Measurements from ENCODE around the gene SH3BP5L. TPM values are rescaled to one million over a fixed set of nuclear protein-coding genes. Genes with fewer than 3 reads are reported as not detected.

Gene SH3BP5L
- total and polyA plus RNA-seq, 2 of the 13 experiments (the other 11 are each of a cell fraction or from before 2014, with no cell fraction given), result 10.3 to 14.9 TPM

DNA sequence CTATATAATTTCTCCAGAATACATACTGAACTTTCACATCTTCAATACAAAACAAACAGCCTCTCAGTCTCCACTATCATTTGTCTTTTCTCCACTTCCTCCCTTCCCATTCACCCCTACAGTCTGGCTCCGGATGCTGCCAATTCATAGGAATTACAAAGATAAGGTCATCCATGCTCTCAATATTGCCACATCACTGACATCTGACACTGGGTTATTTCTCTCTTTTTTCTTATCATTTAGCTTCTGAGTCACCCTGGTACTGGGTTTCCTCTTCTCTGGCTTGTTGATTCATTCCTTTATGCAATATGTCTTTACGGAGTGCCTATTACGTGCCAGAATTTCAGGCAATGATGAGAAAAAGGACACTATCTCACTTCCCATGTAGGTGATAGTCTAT, 3.1 kb upstream of the SH3BP5L start:
- peak; percentile 10 for ATAC-seq
- CTCF ChIA-PET (ENCODE audit: low intra/inter-chr PET ratio, low total read pairs), result no interaction called here
- intact Hi-C loops (cut with micrococcal nuclease; ENCODE audit: unreplicated experiment), result loop anchor here (1.0 kb wide), 1 partner anchor 9 kb away; the partner anchor contains the start of gene ZNF672
- H3K4me1 ChIP-seq (ENCODE audit: insufficient read depth, low read length), result peaks cover 42% of the 10 kb centered on the region
- WGBS (ENCODE audit: low lambda C conversion rate), result 4% methylated on average over 3 of the region's 3 CpGs
- POLR2A ChIA-PET, result interaction anchor here (1.2 to 5.6 kb wide), 3 partner anchors 10 to 77 kb away, joined by 4 to 108 read pairs (median 43); partner anchors contain the start of genes PGBD2, ZNF672 and ZNF692
- no peaks in the 10 kb centered on the region; a peak in 1 of 5 replicates for H3K27me3 ChIP-seq (ENCODE audit: control insufficient read depth in 1 of 2, insufficient read depth in 2 of 2, low read length in 2 of 2)
- H3K9ac ChIP-seq (ENCODE audit: insufficient read depth, low read depth, low read length), result peak overlapping the region; percentile 37; the same call in 1 of the 2 replicates
- peaks cover 0 to 6% of the 10 kb centered on the region in 2 experiments; a peak in 2 of 5 replicates for H3K36me3 ChIP-seq (replicated peaks in 1 of 2; ENCODE audit: control insufficient read depth in 1 of 2, insufficient read depth in 2 of 2, low read length in 2 of 2)
- peak; percentile 95 for DNase-seq (ENCODE audit: low spot score)
- H3K4me2 ChIP-seq (ENCODE audit: low read depth, low read length), result peak overlapping the region; percentile 36
- H3K79me2 ChIP-seq (ENCODE audit: insufficient read depth, low read length), result peaks cover 18% of the 10 kb centered on the region
- in situ Hi-C loops (cut with HindIII; ENCODE audit: extremely low pct_ligation_motif_present, low pct_unique_long_range_greater_than_20kb), result no loop called here
- no peak overlapping the region for H2AFZ ChIP-seq (ENCODE audit: low read length)
- FAIRE-seq, result no peak
- H3K27ac ChIP-seq (ENCODE audit: extremely low read length, insufficient read depth, low read length), result peak overlapping the region; percentile 22
- peak overlapping the region in 1 of 3 experiments; percentile 3; a peak in 1 of 6 replicates for H3K4me3 ChIP-seq (replicated peaks in 1 of 3; ENCODE audit: insufficient read depth in 1 of 3, low read depth in 2 of 3, low read length in 3 of 3)
- no peaks in the 10 kb centered on the region for H4K20me1 ChIP-seq (ENCODE audit: insufficient read depth, low read length)
- no peaks in the 10 kb centered on the region for H3K9me3 ChIP-seq (ENCODE audit: low read length)
- BruUV-seq (replicated peaks), result no TSS peak
- TF ChIP-seq RAD51 (IDR thresholded peaks at IDR 0.05; ENCODE audit: borderline replicate concordance) (no peak), ISL2 (CRISPR knock-in tag; IDR thresholded peaks at IDR 0.05) (0 out of 2 replicates have a peak, but pooled peaks have one; percentile 25), ARHGAP35 (CRISPR knock-in tag; IDR thresholded peaks at IDR 0.05; ENCODE audit: borderline replicate concordance) (no peak), MED1 (CRISPR knock-in tag; IDR thresholded peaks at IDR 0.05) (peak; percentile 65; the same call in 1 of the 2 replicates), PPARG (CRISPR knock-in tag; conservative IDR thresholded peaks at IDR 0.05) (peak; percentile 88), BCL6 (CRISPR knock-in tag; IDR thresholded peaks at IDR 0.05) (0 out of 2 replicates have a peak, but pooled peaks have one; percentile 23), ZNF672 (CRISPR knock-in tag; IDR thresholded peaks at IDR 0.05) (no peak), SOX13 (IDR thresholded peaks at IDR 0.05) (0 out of 2 replicates have a peak, but pooled peaks have one; percentile 35), SOX13 (CRISPR knock-in tag; conservative IDR thresholded peaks at IDR 0.05 in 1 of 2, IDR thresholded peaks at IDR 0.05 in 1 of 2) (peak in 1 of 2 experiments; percentile 72; a peak in 2 of 4 replicates), CREB1 (IDR thresholded peaks at IDR 0.05) (peak; percentile 43; the same call in 1 of the 2 replicates), CREB1 (CRISPR knock-in tag; IDR thresholded peaks at IDR 0.05) (peak; percentile 66), SP2 (CRISPR knock-in tag; IDR thresholded peaks at IDR 0.05) (no peak), MXI1 (IDR thresholded peaks at IDR 0.05; ENCODE audit: borderline replicate concordance, low read depth, low read length) (no peak), HCFC1 (IDR thresholded peaks at IDR 0.05; ENCODE audit: low read depth, low read length) (no peak), ZNF274 (CRISPR knock-in tag; IDR thresholded peaks at IDR 0.05) (no peak), ZBTB1 (CRISPR knock-in tag; IDR thresholded peaks at IDR 0.05; ENCODE audit: borderline replicate concordance) (no peak), ZNF746 (CRISPR knock-in tag; IDR thresholded peaks at IDR 0.05) (no peak)
- TF ChIP-seq, protein P1, sequence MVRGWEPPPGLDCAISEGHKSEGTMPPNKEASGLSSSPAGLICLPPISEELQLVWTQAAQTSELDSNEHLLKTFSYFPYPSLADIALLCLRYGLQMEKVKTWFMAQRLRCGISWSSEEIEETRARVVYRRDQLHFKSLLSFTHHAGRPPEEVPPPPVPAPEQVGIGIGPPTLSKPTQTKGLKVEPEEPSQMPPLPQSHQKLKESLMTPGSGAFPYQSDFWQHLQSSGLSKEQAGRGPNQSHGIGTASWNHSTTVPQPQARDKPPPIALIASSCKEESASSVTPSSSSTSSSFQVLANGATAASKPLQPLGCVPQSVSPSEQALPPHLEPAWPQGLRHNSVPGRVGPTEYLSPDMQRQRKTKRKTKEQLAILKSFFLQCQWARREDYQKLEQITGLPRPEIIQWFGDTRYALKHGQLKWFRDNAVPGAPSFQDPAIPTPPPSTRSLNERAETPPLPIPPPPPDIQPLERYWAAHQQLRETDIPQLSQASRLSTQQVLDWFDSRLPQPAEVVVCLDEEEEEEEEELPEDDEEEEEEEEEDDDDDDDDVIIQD (CRISPR knock-in tag; IDR thresholded peaks at IDR 0.05; ENCODE audit: low read depth), result peak; percentile 53; the same call in 1 of the 2 replicates
- TF ChIP-seq, protein P2, sequence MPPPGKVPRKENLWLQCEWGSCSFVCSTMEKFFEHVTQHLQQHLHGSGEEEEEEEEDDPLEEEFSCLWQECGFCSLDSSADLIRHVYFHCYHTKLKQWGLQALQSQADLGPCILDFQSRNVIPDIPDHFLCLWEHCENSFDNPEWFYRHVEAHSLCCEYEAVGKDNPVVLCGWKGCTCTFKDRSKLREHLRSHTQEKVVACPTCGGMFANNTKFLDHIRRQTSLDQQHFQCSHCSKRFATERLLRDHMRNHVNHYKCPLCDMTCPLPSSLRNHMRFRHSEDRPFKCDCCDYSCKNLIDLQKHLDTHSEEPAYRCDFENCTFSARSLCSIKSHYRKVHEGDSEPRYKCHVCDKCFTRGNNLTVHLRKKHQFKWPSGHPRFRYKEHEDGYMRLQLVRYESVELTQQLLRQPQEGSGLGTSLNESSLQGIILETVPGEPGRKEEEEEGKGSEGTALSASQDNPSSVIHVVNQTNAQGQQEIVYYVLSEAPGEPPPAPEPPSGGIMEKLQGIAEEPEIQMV (CRISPR knock-in tag; IDR thresholded peaks at IDR 0.05; ENCODE audit: low read depth), result no peak
- TF ChIP-seq, protein P3, sequence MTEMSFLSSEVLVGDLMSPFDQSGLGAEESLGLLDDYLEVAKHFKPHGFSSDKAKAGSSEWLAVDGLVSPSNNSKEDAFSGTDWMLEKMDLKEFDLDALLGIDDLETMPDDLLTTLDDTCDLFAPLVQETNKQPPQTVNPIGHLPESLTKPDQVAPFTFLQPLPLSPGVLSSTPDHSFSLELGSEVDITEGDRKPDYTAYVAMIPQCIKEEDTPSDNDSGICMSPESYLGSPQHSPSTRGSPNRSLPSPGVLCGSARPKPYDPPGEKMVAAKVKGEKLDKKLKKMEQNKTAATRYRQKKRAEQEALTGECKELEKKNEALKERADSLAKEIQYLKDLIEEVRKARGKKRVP (CRISPR knock-in tag; IDR thresholded peaks at IDR 0.05), result peak in 1 of 2 experiments; percentile 51; a peak in 2 of 4 replicates
- TF ChIP-seq, protein P4, sequence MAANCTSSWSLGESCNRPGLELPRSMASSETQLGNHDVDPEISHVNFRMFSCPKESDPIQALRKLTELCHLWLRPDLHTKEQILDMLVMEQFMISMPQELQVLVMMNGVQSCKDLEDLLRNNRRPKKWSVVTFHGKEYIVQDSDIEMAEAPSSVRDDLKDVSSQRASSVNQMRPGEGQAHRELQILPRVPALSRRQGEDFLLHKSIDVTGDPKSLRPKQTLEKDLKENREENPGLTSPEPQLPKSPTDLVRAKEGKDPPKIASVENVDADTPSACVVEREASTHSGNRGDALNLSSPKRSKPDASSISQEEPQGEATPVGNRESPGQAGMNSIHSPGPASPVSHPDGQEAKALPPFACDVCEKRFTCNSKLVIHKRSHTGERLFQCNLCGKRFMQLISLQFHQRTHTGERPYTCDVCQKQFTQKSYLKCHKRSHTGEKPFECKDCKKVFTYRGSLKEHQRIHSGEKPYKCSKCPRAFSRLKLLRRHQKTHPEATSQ (CRISPR knock-in tag; IDR thresholded peaks at IDR 0.05; ENCODE audit: borderline replicate concordance), result no peak
